PC-9 (cell line): ENCODE data around the gene DNAJA1.

ENCODE experiments used
- CTCF ChIP-seq: fragments of 200-600 bp; sonication (generic); conservative IDR thresholded peaks from 2 replicates; pipeline ENCODE4 v1.6.1; 2017; ENCODE audit warnings: mixed run types, antibody characterized with exemption, mild to moderate bottlenecking, moderate library complexity
- EZH2 ChIP-seq: fragments of 200-600 bp; sonication (generic); IDR thresholded peaks from 2 replicates; pipeline ENCODE4 v1.8.0; 2017; ENCODE audit warnings: antibody characterized with exemption, low read depth

GRCh38 chr9:33014665-33015014 lies 10.4 kb upstream of the DNAJA1 start:
- TF ChIP-seq CTCF = no peak
- TF ChIP-seq EZH2 = no peak
